ENCODE data around the gene LIPT2.
A peak's percentile ranks its signal among the peaks of the same experiment; 100 is the strongest.

Gene LIPT2

DNA sequence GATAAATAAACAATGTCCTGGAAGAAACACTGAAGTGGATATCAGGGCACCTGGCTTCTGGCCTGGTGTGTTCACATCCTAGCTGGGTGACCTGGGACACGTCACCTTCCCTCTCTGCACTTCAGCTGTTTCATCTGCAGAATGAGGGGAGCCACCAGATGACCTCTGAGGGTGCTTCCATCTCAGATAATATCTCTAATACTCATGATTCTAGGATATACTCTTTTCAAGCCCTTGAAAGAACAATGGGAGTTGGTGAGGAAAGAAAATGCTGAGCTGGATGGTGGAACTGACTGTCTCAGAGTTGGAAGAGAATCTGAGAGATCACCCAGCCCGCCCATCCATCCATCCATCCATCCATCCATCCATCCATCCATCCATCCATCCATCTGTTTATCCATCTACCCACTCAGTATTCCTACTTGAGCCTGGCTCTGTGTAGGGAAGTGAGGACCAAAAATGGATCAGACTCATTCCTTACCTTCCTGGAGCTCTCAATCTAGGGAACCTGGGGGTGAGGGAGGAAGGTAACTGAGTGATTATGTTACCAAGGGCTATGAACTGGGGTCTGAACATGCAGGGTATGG, 28.2 kb upstream of the LIPT2 start:
- H3K36me3 ChIP-seq (replicated peaks in 1 of 2; ENCODE audit: control insufficient read depth in 2 of 2, insufficient read depth in 2 of 2, low read length in 2 of 2): no peaks in the 10 kb centered on the region
- no peak overlapping the region for H3K18ac ChIP-seq (ENCODE audit: low read length)
- H2BK5ac ChIP-seq (ENCODE audit: low read length): no peak overlapping the region
- no peak overlapping the region for H2AFZ ChIP-seq (ENCODE audit: low read length)
- no peak overlapping the region for H2BK120ac ChIP-seq (ENCODE audit: low read depth, low read length)
- no peak overlapping the region for H3K4ac ChIP-seq (ENCODE audit: low read length)
- no peak overlapping the region for H3K23ac ChIP-seq (ENCODE audit: low read depth, low read length, poor library complexity)
- no peak overlapping the region for H2AK5ac ChIP-seq (ENCODE audit: low read depth, low read length)
- H4K8ac ChIP-seq (ENCODE audit: low read depth, low read length): no peak overlapping the region
- no peak overlapping the region for H3K9ac ChIP-seq (ENCODE audit: low read depth, low read length, poor library complexity)
- no peaks in the 10 kb centered on the region for H3K4me1 ChIP-seq (ENCODE audit: control insufficient read depth in 2 of 2, insufficient read depth in 1 of 2, low read depth in 1 of 2, low read length in 2 of 2)
- peaks cover 0 to 24% (median 0%) of the 10 kb centered on the region in 3 experiments for H3K27me3 ChIP-seq (ENCODE audit: control insufficient read depth in 3 of 3, insufficient read depth in 3 of 3, low read depth in 1 of 3, low read length in 3 of 3)
- H3K79me1 ChIP-seq (ENCODE audit: low read depth, low read length): no peaks in the 10 kb centered on the region
- no peak overlapping the region for H3K27ac ChIP-seq (replicated peaks; ENCODE audit: low read length)
- no peak overlapping the region for H4K91ac ChIP-seq (ENCODE audit: low read depth, low read length, poor library complexity)
- H2BK15ac ChIP-seq (ENCODE audit: low read length): no peak overlapping the region
- no peak overlapping the region for H3K4me2 ChIP-seq (ENCODE audit: insufficient read depth, low read length, poor library complexity, severe bottlenecking)
- H3K4me3 ChIP-seq (ENCODE audit: low read length in 2 of 2): no peak overlapping the region
- H2BK12ac ChIP-seq (ENCODE audit: low read length): no peak overlapping the region
- no peaks in the 10 kb centered on the region for H3K9me3 ChIP-seq (replicated peaks in 1 of 2; ENCODE audit: control insufficient read depth in 2 of 2, insufficient read depth in 1 of 2, low read depth in 1 of 2, low read length in 2 of 2)
- DNase-seq (ENCODE audit: low spot score): no peak
- no peak overlapping the region for H3K14ac ChIP-seq (ENCODE audit: low read length)
- WGBS, 2 donors (ENCODE audit: extremely low coverage in 2 of 2, insufficient read length in 2 of 2, insufficient replicate concordance in 1 of 2): no CpG with 5 or more reads among the region's 2 CpGs

GRCh38 chr11:74520927-74521665, 27.6 kb upstream of the LIPT2 start:
- Histone ChIP-seq H2BK120ac (ENCODE audit: low read depth, low read length) (no peak overlapping the region), H3K27me3 (ENCODE audit: control insufficient read depth in 3 of 3, insufficient read depth in 3 of 3, low read depth in 1 of 3, low read length in 3 of 3) (peaks cover 0 to 24% (median 0%) of the 10 kb centered on the region in 3 experiments), H3K4me2 (ENCODE audit: insufficient read depth, low read length, poor library complexity, severe bottlenecking) (no peak overlapping the region), H3K9me3 (replicated peaks in 1 of 2; ENCODE audit: control insufficient read depth in 2 of 2, insufficient read depth in 1 of 2, low read depth in 1 of 2, low read length in 2 of 2) (no peaks in the 10 kb centered on the region), H3K4ac (ENCODE audit: low read length) (no peak overlapping the region), H4K8ac (ENCODE audit: low read depth, low read length) (no peak overlapping the region), H3K27ac (replicated peaks; ENCODE audit: low read length) (no peak overlapping the region), H2BK15ac (ENCODE audit: low read length) (no peak overlapping the region), H3K4me1 (ENCODE audit: control insufficient read depth in 2 of 2, insufficient read depth in 1 of 2, low read depth in 1 of 2, low read length in 2 of 2) (no peaks in the 10 kb centered on the region), H2AK5ac (ENCODE audit: low read depth, low read length) (no peak overlapping the region), H3K14ac (ENCODE audit: low read length) (no peak overlapping the region), H3K4me3 (ENCODE audit: low read length in 2 of 2) (no peak overlapping the region), H2BK12ac (ENCODE audit: low read length) (no peak overlapping the region), H3K18ac (ENCODE audit: low read length) (no peak overlapping the region), H3K36me3 (replicated peaks in 1 of 2; ENCODE audit: control insufficient read depth in 2 of 2, insufficient read depth in 2 of 2, low read length in 2 of 2) (no peaks in the 10 kb centered on the region), H2AFZ (ENCODE audit: low read length) (no peak overlapping the region), H3K9ac (ENCODE audit: low read depth, low read length, poor library complexity) (no peak overlapping the region), H2BK5ac (ENCODE audit: low read length) (no peak overlapping the region), H4K91ac (ENCODE audit: low read depth, low read length, poor library complexity) (no peak overlapping the region), H3K23ac (ENCODE audit: low read depth, low read length, poor library complexity) (peak overlapping the region; percentile 55), H3K79me1 (ENCODE audit: low read depth, low read length) (no peaks in the 10 kb centered on the region)
- DNase-seq (ENCODE audit: low spot score): no peak
- no CpG with 5 or more reads among the region's 12 CpGs for WGBS, 2 donors (ENCODE audit: extremely low coverage in 2 of 2, insufficient read length in 2 of 2, insufficient replicate concordance in 1 of 2)

- H3K14ac ChIP-seq (ENCODE audit: low read length): no peak overlapping the region
- no peak overlapping the region for H3K27ac ChIP-seq (replicated peaks; ENCODE audit: low read length)
- H3K4ac ChIP-seq (ENCODE audit: low read length): no peak overlapping the region
- H3K27me3 ChIP-seq (ENCODE audit: control insufficient read depth in 3 of 3, insufficient read depth in 3 of 3, low read depth in 1 of 3, low read length in 3 of 3): peaks cover 0 to 24% (median 0%) of the 10 kb centered on the region in 3 experiments
- no peak overlapping the region for H2BK15ac ChIP-seq (ENCODE audit: low read length)
- H2AFZ ChIP-seq (ENCODE audit: low read length): no peak overlapping the region
- H3K9ac ChIP-seq (ENCODE audit: low read depth, low read length, poor library complexity): no peak overlapping the region
- WGBS, 2 donors (ENCODE audit: extremely low coverage in 2 of 2, insufficient read length in 2 of 2, insufficient replicate concordance in 1 of 2): no CpG with 5 or more reads among the region's 1 CpG
- no peaks in the 10 kb centered on the region for H3K9me3 ChIP-seq (replicated peaks in 1 of 2; ENCODE audit: control insufficient read depth in 2 of 2, insufficient read depth in 1 of 2, low read depth in 1 of 2, low read length in 2 of 2)
- H3K36me3 ChIP-seq (replicated peaks in 1 of 2; ENCODE audit: control insufficient read depth in 2 of 2, insufficient read depth in 2 of 2, low read length in 2 of 2): no peaks in the 10 kb centered on the region
- no peak overlapping the region for H3K18ac ChIP-seq (ENCODE audit: low read length)
- peak overlapping the region; percentile 21 for H4K8ac ChIP-seq (ENCODE audit: low read depth, low read length)
- no peak overlapping the region for H3K23ac ChIP-seq (ENCODE audit: low read depth, low read length, poor library complexity)
- no peak overlapping the region for H2BK5ac ChIP-seq (ENCODE audit: low read length)
- H3K4me3 ChIP-seq (ENCODE audit: low read length in 2 of 2): no peak overlapping the region
- H2AK5ac ChIP-seq (ENCODE audit: low read depth, low read length): no peak overlapping the region
- H2BK120ac ChIP-seq (ENCODE audit: low read depth, low read length): no peak overlapping the region
- H4K91ac ChIP-seq (ENCODE audit: low read depth, low read length, poor library complexity): no peak overlapping the region
- DNase-seq (ENCODE audit: low spot score): no peak
- H3K4me1 ChIP-seq (ENCODE audit: control insufficient read depth in 2 of 2, insufficient read depth in 1 of 2, low read depth in 1 of 2, low read length in 2 of 2): no peaks in the 10 kb centered on the region
- no peak overlapping the region for H2BK12ac ChIP-seq (ENCODE audit: low read length)
- no peak overlapping the region for H3K4me2 ChIP-seq (ENCODE audit: insufficient read depth, low read length, poor library complexity, severe bottlenecking)
- no peaks in the 10 kb centered on the region for H3K79me1 ChIP-seq (ENCODE audit: low read depth, low read length)
These were observed 26.8 kb upstream of the LIPT2 start for GRCh38 chr11:74520316-74520715.

GRCh38 chr11:74519710-74520109, 26.2 kb upstream of the LIPT2 start:
- Histone ChIP-seq H3K4ac (ENCODE audit: low read length) (no peak overlapping the region), H2BK5ac (ENCODE audit: low read length) (no peak overlapping the region), H2AFZ (ENCODE audit: low read length) (no peak overlapping the region), H3K36me3 (replicated peaks in 1 of 2; ENCODE audit: control insufficient read depth in 2 of 2, insufficient read depth in 2 of 2, low read length in 2 of 2) (no peaks in the 10 kb centered on the region), H3K4me1 (ENCODE audit: control insufficient read depth in 2 of 2, insufficient read depth in 1 of 2, low read depth in 1 of 2, low read length in 2 of 2) (no peaks in the 10 kb centered on the region), H2BK12ac (ENCODE audit: low read length) (no peak overlapping the region), H2BK120ac (ENCODE audit: low read depth, low read length) (no peak overlapping the region), H3K23ac (ENCODE audit: low read depth, low read length, poor library complexity) (peak overlapping the region; percentile 51), H3K14ac (ENCODE audit: low read length) (no peak overlapping the region), H3K9ac (ENCODE audit: low read depth, low read length, poor library complexity) (no peak overlapping the region), H4K8ac (ENCODE audit: low read depth, low read length) (peak overlapping the region; percentile 21), H3K18ac (ENCODE audit: low read length) (peak overlapping the region; percentile 21), H3K27me3 (ENCODE audit: control insufficient read depth in 3 of 3, insufficient read depth in 3 of 3, low read depth in 1 of 3, low read length in 3 of 3) (peaks cover 0 to 23% (median 0%) of the 10 kb centered on the region in 3 experiments), H2AK5ac (ENCODE audit: low read depth, low read length) (no peak overlapping the region), H4K91ac (ENCODE audit: low read depth, low read length, poor library complexity) (no peak overlapping the region), H3K79me1 (ENCODE audit: low read depth, low read length) (no peaks in the 10 kb centered on the region), H3K9me3 (replicated peaks in 1 of 2; ENCODE audit: control insufficient read depth in 2 of 2, insufficient read depth in 1 of 2, low read depth in 1 of 2, low read length in 2 of 2) (no peaks in the 10 kb centered on the region), H3K4me2 (ENCODE audit: insufficient read depth, low read length, poor library complexity, severe bottlenecking) (no peak overlapping the region), H3K4me3 (ENCODE audit: low read length in 2 of 2) (no peak overlapping the region), H3K27ac (replicated peaks; ENCODE audit: low read length) (no peak overlapping the region), H2BK15ac (ENCODE audit: low read length) (no peak overlapping the region)
- DNase-seq (ENCODE audit: low spot score): no peak
- WGBS, 2 donors (ENCODE audit: extremely low coverage in 2 of 2, insufficient read length in 2 of 2, insufficient replicate concordance in 1 of 2): no CpG with 5 or more reads among the region's 3 CpGs

Measured in neuronal stem cell (in vitro differentiated cells).